GM12873 (cell line): ENCODE measurements around the gene SEZ6.

Experiments
- TF ChIP-seq, protein P1 (sequence below): IDR thresholded peaks from 2 replicates; pipeline ENCODE4 v1.5.1; 2012; ENCODE audit warnings: low read depth, mild to moderate bottlenecking, moderate library complexity, low read length, control low read depth; ENCODE audit not compliant: insufficient read depth; ENCODE audit errors: missing control alignments

SEZ6 gene

DNA sequence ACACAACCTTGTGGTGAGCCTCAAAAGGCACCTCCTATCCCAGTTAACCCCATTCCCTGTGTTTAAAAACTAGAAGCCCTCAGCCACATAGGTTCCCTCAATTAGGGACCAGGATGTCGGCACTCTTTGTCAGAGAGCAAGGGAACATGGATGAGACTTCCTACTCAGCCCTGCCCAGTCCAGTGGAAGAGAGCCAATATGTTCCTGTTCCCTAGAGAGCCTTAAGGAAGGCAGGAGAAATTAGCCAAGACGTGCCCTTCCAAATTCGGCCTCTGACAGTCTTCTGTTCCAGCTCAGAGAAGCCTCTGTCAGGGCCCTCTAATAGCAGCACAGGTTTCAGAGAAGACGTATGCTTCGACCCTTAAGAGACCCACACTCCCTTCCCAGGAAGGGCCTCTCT lies 88.4 kb downstream of the SEZ6 start:
- TF ChIP-seq, protein P1, sequence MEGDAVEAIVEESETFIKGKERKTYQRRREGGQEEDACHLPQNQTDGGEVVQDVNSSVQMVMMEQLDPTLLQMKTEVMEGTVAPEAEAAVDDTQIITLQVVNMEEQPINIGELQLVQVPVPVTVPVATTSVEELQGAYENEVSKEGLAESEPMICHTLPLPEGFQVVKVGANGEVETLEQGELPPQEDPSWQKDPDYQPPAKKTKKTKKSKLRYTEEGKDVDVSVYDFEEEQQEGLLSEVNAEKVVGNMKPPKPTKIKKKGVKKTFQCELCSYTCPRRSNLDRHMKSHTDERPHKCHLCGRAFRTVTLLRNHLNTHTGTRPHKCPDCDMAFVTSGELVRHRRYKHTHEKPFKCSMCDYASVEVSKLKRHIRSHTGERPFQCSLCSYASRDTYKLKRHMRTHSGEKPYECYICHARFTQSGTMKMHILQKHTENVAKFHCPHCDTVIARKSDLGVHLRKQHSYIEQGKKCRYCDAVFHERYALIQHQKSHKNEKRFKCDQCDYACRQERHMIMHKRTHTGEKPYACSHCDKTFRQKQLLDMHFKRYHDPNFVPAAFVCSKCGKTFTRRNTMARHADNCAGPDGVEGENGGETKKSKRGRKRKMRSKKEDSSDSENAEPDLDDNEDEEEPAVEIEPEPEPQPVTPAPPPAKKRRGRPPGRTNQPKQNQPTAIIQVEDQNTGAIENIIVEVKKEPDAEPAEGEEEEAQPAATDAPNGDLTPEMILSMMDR, result no peak

DNA sequence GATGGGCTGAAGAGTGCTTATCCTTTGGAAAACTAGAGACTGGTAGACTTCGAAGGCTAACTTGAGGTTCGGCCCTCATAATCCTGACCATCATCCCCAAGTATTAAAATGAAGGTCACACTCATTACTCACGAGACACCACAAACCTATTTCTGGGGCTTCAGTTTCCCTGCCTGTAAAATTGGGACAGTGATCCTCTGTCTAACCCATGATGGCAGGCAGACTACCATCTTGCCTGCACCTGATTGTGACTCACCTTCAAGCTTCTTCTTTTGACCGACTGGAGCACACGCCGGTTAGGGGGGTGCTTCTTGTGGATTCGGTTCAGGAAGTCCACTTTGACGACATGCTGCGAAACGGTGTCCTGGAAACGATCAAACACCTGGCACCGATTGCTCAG lies 88.8 kb downstream of the SEZ6 start:
- TF ChIP-seq, protein P1, result no peak

GRCh38 chr17:28916302-28916934 lies 89.4 kb downstream of the SEZ6 start:
- TF ChIP-seq, protein P1, result peak; percentile 64

- TF ChIP-seq, protein P1, result no peak
Measured at GRCh38 chr17:28912938-28913333, 92.9 kb downstream of the SEZ6 start.

DNA sequence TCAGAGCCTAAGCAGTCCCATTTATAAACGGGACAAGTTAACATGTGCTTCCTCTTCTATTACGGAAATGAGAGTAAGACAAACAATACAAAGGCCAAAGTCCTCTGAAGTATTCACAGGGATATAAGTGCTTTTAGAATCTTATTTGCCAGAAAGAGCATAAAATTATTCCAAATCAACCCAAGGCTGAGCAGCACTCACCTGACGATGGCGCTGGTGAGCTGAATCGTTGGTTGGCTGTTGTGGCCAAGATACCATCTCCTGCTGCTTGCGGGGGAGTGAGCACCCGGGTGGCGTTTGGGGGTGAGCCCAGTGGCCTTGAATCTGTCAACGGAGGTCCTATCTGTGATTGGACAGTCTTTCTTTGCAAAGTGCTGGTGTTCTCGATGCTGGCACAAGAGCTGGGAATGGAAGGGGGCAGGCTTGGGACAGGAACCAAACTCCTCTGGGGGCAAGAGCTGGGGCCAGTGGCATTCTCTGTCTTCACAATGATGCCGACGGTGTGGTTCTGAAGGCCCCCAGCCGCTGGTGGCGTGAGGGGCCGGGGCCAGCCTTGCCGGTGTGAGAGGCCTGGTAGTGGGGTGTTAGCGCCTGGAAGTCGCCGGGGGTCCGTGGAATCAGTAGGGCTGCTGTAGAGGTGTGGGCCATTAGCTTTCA lies 93.4 kb downstream of the SEZ6 start:
- TF ChIP-seq, protein P1, result peak; percentile 38

GRCh38 chr17:28911411-28912045 lies 94.3 kb downstream of the SEZ6 start:
- TF ChIP-seq, protein P1, result no peak

- TF ChIP-seq, protein P1, result no peak
Measured at GRCh38 chr17:28910534-28910933, 95.3 kb downstream of the SEZ6 start.
